Gastroesophageal sphincter (tissue), 3 donors: ENCODE measurements around the gene C10orf90.

ENCODE experiments used
- CTCF ChIP-seq, 4 experiments: fragments of 200-600 bp in 2 of 4; fragments of 450-650 bp in 2 of 4; sonication (generic) in 1 of 4; IDR thresholded peaks; one replicate each; pipeline ENCODE4 v1.5.1; 2017 to 2019; ENCODE audit warnings: antibody characterized with exemption in 4 of 4, mild to moderate bottlenecking in 2 of 4, moderate library complexity in 2 of 4
- EP300 ChIP-seq: sonication (generic); formaldehyde crosslinking; IDR thresholded peaks from one replicate; pipeline ENCODE4 v1.6.1; 2017; ENCODE audit warnings: antibody characterized with exemption, mild to moderate bottlenecking

GRCh38 chr10:126434235-126434634 lies 236.3 kb downstream of the C10orf90 start:
- no peak for TF ChIP-seq CTCF (IDR thresholded peaks at IDR 0.05)
- TF ChIP-seq EP300, result no peak
